Measurements from ENCODE around the gene SYNE3. TPM values are rescaled to one million over a fixed set of nuclear protein-coding genes. Genes with fewer than 3 reads are reported as not detected.
"Not testable (repeated sequence)": the region's sequence is repeated elsewhere in the genome, so short reads cannot be mapped to it uniquely, and the experiment has no call there.

SYNE3 gene
- total RNA-seq, 4 donors from 2014 or later: 13.8 to 26.2 (median 15.2) TPM

GRCh38 chr14:95513291-95513690 is 3.2 kb downstream of the SYNE3 start:
- TF ChIP-seq POLR2A (IDR thresholded peaks at IDR 0.05): no peak
- TF ChIP-seq, protein P1, sequence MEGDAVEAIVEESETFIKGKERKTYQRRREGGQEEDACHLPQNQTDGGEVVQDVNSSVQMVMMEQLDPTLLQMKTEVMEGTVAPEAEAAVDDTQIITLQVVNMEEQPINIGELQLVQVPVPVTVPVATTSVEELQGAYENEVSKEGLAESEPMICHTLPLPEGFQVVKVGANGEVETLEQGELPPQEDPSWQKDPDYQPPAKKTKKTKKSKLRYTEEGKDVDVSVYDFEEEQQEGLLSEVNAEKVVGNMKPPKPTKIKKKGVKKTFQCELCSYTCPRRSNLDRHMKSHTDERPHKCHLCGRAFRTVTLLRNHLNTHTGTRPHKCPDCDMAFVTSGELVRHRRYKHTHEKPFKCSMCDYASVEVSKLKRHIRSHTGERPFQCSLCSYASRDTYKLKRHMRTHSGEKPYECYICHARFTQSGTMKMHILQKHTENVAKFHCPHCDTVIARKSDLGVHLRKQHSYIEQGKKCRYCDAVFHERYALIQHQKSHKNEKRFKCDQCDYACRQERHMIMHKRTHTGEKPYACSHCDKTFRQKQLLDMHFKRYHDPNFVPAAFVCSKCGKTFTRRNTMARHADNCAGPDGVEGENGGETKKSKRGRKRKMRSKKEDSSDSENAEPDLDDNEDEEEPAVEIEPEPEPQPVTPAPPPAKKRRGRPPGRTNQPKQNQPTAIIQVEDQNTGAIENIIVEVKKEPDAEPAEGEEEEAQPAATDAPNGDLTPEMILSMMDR (IDR thresholded peaks at IDR 0.05): no peak
- 53 to 58% methylated on average over 6 of the region's 6 CpGs for WGBS, 2 donors
- peak in 1 of 2 donors; percentile 63 for DNase-seq (ENCODE audit: low spot score in 2 of 2)
- intact Hi-C loops (cut with DNase I; ENCODE audit: low total_unique reads): no loop called here
- H3K4me3 ChIP-seq (ENCODE audit: low read depth, poor library complexity, severe bottlenecking): no peak overlapping the region

- intact Hi-C loops (cut with DNase I; ENCODE audit: low total_unique reads): no loop called here
- H3K4me3 ChIP-seq (ENCODE audit: low read depth, poor library complexity, severe bottlenecking): no peak overlapping the region
- peak in 1 of 2 donors; percentile 74 for DNase-seq (ENCODE audit: low spot score in 2 of 2)
- TF ChIP-seq, protein P1 (IDR thresholded peaks at IDR 0.05): no peak
- 66 to 70% methylated on average over 5 of the region's 5 CpGs for WGBS, 2 donors
Measured at GRCh38 chr14:95511687-95512086, 4.8 kb downstream of the SYNE3 start.

- TF ChIP-seq, protein P1 (IDR thresholded peaks at IDR 0.05): no peak
- no peak for TF ChIP-seq POLR2A (IDR thresholded peaks at IDR 0.05)
- H3K4me3 ChIP-seq (ENCODE audit: low read depth, poor library complexity, severe bottlenecking): no peak overlapping the region
- WGBS, 2 donors: 68 to 80% methylated on average over 5 of the region's 5 CpGs
- DNase-seq (ENCODE audit: low spot score in 2 of 2): peak in 1 of 2 donors; percentile 84
- intact Hi-C loops (cut with DNase I; ENCODE audit: low total_unique reads): no loop called here
Measured at GRCh38 chr14:95510804-95511203, 5.6 kb downstream of the SYNE3 start.

DNA sequence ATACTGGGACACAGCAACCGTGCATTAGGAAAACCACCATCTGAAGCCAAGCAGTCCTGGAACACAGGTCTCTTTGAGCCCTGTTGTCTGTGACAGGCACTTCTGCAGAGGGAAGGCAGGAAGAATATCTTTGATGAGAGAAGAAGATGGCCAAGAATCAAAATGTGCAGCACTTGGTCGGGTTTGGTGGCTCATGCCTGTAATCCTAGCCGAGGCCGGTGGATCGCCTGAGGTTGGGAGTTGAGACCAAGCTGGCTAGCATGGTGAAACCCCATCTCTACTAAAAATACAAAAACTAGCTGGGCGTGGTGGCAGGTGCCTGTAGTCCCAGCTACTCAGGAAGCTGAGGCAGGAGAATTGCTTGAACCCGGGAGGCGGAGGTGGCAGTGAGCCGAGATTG is 6.1 kb downstream of the SYNE3 start:
- DNase-seq (ENCODE audit: low spot score in 2 of 2): peak in 1 of 2 donors; percentile 65
- intact Hi-C loops (cut with DNase I; ENCODE audit: low total_unique reads); H3K4me3 ChIP-seq (ENCODE audit: low read depth, poor library complexity, severe bottlenecking): not testable (repeated sequence)
- WGBS, 2 donors: 78 to 81% methylated on average over 9 of the region's 9 CpGs

GRCh38 chr14:95509495-95509894 is 7.0 kb downstream of the SYNE3 start:
- WGBS, 2 donors: 82 to 83% methylated on average over 6 of the region's 6 CpGs
- TF ChIP-seq, protein P1 (IDR thresholded peaks at IDR 0.05): no peak
- TF ChIP-seq POLR2A (IDR thresholded peaks at IDR 0.05): no peak
- peak in 1 of 2 donors; percentile 29 for DNase-seq (ENCODE audit: low spot score in 2 of 2)
- no peak overlapping the region for H3K4me3 ChIP-seq (ENCODE audit: low read depth, poor library complexity, severe bottlenecking)
- intact Hi-C loops (cut with DNase I; ENCODE audit: low total_unique reads): no loop called here

DNA sequence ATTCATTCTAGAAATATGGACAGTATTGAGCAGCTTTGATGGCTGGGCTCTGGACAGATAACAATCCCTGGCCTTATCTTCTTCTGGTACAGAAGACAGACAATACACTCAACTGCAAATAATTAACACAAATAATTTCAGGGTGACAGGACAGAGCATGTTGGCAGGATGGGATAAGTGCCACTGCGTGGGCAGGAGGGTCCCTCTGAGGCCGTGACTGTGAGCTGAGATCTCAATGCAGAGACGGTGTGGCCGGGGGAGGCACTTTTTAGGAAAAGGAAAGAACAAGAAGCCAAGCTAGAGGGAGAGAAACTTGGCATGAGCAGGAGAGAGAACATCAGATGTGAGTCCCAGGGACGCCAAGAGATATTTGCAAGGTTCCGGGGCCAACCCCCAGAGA is 8.1 kb downstream of the SYNE3 start:
- intact Hi-C loops (cut with DNase I; ENCODE audit: low total_unique reads): no loop called here
- no peak overlapping the region for H3K4me3 ChIP-seq (ENCODE audit: low read depth, poor library complexity, severe bottlenecking)
- TF ChIP-seq, protein P1 (IDR thresholded peaks at IDR 0.05): no peak
- no peak for TF ChIP-seq POLR2A (IDR thresholded peaks at IDR 0.05)
- peak in 1 of 2 donors; percentile 77 for DNase-seq (ENCODE audit: low spot score in 2 of 2)
- WGBS, 2 donors: 67% methylated on average over 6 of the region's 6 CpGs
